DND-41 (cell line): ENCODE data around the gene PTPRN2.

Source experiments
- ATAC-seq: fragments of 200-7000 bp; cut with Tn5 transposase; 3 replicates; pipeline ENCODE4 v1.9.1; 2021; ENCODE audit warnings: low read depth; ENCODE audit not compliant: insufficient read depth
- DNase-seq: peaks from one replicate; pipeline ENCODE4 v3.0.0-alpha.2; 2020
- H2AFZ ChIP-seq: 2 replicates; pipeline ENCODE4 v1.6.0; 2012; ENCODE audit warnings: low read depth, low read length
- H3K27ac ChIP-seq: 2 replicates; pipeline ENCODE4 v1.5.1; 2012; ENCODE audit warnings: low read length, inconsistent platforms
- H3K27me3 ChIP-seq: fragments of 200-600 bp; sonication (generic); 2 replicates; pipeline ENCODE4 v1.6.0; 2012; ENCODE audit warnings: low read length, mild to moderate bottlenecking, inconsistent platforms; ENCODE audit not compliant: insufficient read depth, poor library complexity
- H3K36me3 ChIP-seq: 2 replicates; pipeline ENCODE4 v1.5.1; 2012; ENCODE audit warnings: low read length, inconsistent platforms; ENCODE audit not compliant: insufficient read depth
- H3K4me1 ChIP-seq: 2 replicates; pipeline ENCODE4 v1.5.1; 2012; ENCODE audit warnings: mild to moderate bottlenecking, low read length; ENCODE audit not compliant: insufficient read depth
- H3K4me2 ChIP-seq: 2 replicates; pipeline ENCODE4 v1.6.0; 2012; ENCODE audit warnings: mild to moderate bottlenecking, moderate library complexity, low read length, inconsistent platforms; ENCODE audit not compliant: insufficient read depth
- H3K4me3 ChIP-seq, 2 experiments: fragments of 200-600 bp in 1 of 2; shearing (Covaris generic) in 1 of 2; 2 replicates each; pipeline ENCODE4 v1.5.1; 2012 to 2016; ENCODE audit warnings: inconsistent platforms in 2 of 2, low read length in 2 of 2, mild to moderate bottlenecking in 2 of 2, low read depth in 1 of 2, moderate library complexity in 1 of 2
- H3K79me2 ChIP-seq: 2 replicates; pipeline ENCODE4 v1.6.0; 2012; ENCODE audit warnings: low read length, inconsistent platforms; ENCODE audit not compliant: insufficient read depth
- H3K9ac ChIP-seq: 2 replicates; pipeline ENCODE4 v1.6.0; 2012; ENCODE audit warnings: low read depth, mild to moderate bottlenecking, inconsistent platforms, low read length, moderate library complexity
- H3K9me3 ChIP-seq: 2 replicates; pipeline ENCODE4 v1.5.1; 2012; ENCODE audit warnings: low read length, moderate library complexity, mild to moderate bottlenecking, inconsistent platforms; ENCODE audit not compliant: insufficient read depth, severe bottlenecking
- H4K20me1 ChIP-seq: 2 replicates; pipeline ENCODE4 v1.6.0; 2012; ENCODE audit warnings: low read length; ENCODE audit not compliant: insufficient read depth
- CTCF ChIP-seq: IDR thresholded peaks from 2 replicates; pipeline ENCODE4 v1.5.1; 2012; ENCODE audit warnings: borderline replicate concordance, low read length, moderate library complexity, mild to moderate bottlenecking; ENCODE audit not compliant: poor library complexity, severe bottlenecking; ENCODE audit errors: extremely low read depth
- EZH2 ChIP-seq: IDR thresholded peaks from 3 replicates; pipeline ENCODE4 v1.6.1; 2012; ENCODE audit warnings: borderline replicate concordance, low read depth, mild to moderate bottlenecking, moderate library complexity, low read length, inconsistent platforms; ENCODE audit not compliant: severe bottlenecking

PTPRN2 gene

GRCh38 chr7:158373476-158374133 is 214.0 kb downstream of the PTPRN2 start:
- ATAC-seq (no peak), DNase-seq (no peak)
- Histone ChIP-seq H3K27ac (no peak overlapping the region), H3K4me3 (no peak overlapping the region), H4K20me1 (no peaks in the 10 kb centered on the region; the same call in 1 of the 2 replicates), H3K4me1 (no peaks in the 10 kb centered on the region), H3K4me2 (no peak overlapping the region), H3K27me3 (no peaks in the 10 kb centered on the region), H2AFZ (no peak overlapping the region), H3K9me3 (no peaks in the 10 kb centered on the region), H3K9ac (no peak overlapping the region), H3K79me2 (no peaks in the 10 kb centered on the region), H3K36me3 (no peaks in the 10 kb centered on the region)
- no peak for TF ChIP-seq CTCF
- no peak for TF ChIP-seq EZH2

GRCh38 chr7:158372400-158373342 is 215.0 kb downstream of the PTPRN2 start:
- H3K27ac ChIP-seq = no peak overlapping the region
- H4K20me1 ChIP-seq = no peaks in the 10 kb centered on the region; the same call in 1 of the 2 replicates
- DNase-seq (no peak), ATAC-seq (no peak)
- no peaks in the 10 kb centered on the region for H3K36me3 ChIP-seq
- no peak overlapping the region for H3K4me3 ChIP-seq
- no peaks in the 10 kb centered on the region for H3K27me3 ChIP-seq
- no peak overlapping the region for H3K4me2 ChIP-seq
- H3K9me3 ChIP-seq = no peaks in the 10 kb centered on the region
- TF ChIP-seq EZH2 = no peak
- TF ChIP-seq CTCF = no peak
- no peak overlapping the region for H3K9ac ChIP-seq
- H3K79me2 ChIP-seq = no peaks in the 10 kb centered on the region
- H2AFZ ChIP-seq = no peak overlapping the region
- H3K4me1 ChIP-seq = no peaks in the 10 kb centered on the region

GRCh38 chr7:158371856-158372255 is 215.8 kb downstream of the PTPRN2 start:
- no peak for TF ChIP-seq EZH2
- no peak for TF ChIP-seq CTCF
- Histone ChIP-seq H3K4me1 (no peaks in the 10 kb centered on the region), H3K9me3 (no peaks in the 10 kb centered on the region), H4K20me1 (no peaks in the 10 kb centered on the region; the same call in 1 of the 2 replicates), H3K79me2 (no peaks in the 10 kb centered on the region), H3K36me3 (no peaks in the 10 kb centered on the region), H3K27ac (no peak overlapping the region), H3K4me2 (no peak overlapping the region), H3K9ac (no peak overlapping the region), H2AFZ (no peak overlapping the region), H3K27me3 (no peaks in the 10 kb centered on the region), H3K4me3 (no peak overlapping the region)
- ATAC-seq (no peak), DNase-seq (no peak)
